C1 segment of cervical spinal cord (tissue), 14 donors: ENCODE results near the gene CUL5.

Experiments used
- DNase-seq, 14 donors: peaks; one replicate each; lab custom pipeline; 2025; lab: John Stamatoyannopoulos, UW

Gene CUL5

DNA sequence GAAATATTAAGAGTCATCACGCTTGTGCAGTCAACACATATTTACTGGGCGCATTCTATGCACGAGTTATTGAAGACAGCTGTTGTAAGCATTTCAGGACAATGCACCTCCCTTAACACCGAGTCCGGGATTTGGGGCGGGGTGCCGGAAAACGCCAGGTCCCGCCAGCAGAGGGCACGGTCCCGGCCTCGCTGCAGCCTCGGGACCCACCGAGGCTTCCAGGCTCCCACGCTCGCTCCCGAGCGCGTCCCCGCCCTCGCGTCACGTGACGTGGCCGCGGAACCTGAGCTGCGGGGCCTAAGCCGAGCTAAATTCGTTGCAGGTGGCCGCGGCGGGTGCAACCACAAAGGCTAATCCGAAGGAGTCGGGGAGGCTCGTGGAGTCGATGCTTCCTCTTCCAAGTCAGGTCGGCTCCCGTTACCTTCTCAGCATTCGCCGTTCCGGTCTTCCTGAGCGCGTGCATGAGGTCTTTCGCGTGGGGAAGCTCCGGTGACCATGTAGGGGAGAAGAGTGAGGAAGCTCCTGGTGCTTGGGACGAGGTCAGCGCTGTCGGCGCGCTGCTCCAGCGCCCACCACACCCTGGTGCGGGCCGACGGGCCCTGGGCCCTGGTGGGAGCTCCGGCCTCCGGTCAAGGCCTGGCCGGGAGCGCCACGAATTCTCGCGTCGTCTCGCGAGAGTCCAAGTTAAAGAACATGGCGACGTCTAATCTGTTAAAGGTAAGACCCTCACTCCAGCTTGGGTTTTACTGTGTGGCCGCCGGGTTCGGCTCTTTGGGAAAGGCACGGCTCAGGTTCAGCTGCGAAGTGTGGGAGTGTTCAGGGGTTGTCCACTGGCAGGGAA is at the start of gene CUL5:
CUL5 (plus strand) TSS at position 243 of the 841 bp plus-strand sequence; CDS start at position 694, 451 bp downstream.
- DNase-seq = peak; percentile 48 to 93 (median 84)

DNA sequence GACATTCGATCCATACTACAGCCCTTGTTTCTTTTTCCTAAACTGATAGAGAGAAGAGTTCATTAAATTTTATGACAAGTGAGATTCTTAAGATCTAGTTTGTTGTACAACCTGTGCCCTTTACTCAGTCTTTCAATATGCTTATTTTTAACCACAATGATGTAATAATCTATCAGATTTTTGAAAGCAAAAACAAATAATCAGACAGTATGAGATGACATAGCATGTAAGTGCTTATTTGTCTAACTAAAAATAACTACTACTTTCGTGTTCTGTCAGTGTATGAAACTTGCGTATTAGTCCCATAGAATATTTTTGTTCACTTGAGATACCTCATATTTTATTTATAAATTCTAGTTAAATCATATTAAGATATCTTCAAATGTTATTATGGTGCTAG is 47.2 kb upstream of the CUL5 start:
- no peak for DNase-seq

DNA sequence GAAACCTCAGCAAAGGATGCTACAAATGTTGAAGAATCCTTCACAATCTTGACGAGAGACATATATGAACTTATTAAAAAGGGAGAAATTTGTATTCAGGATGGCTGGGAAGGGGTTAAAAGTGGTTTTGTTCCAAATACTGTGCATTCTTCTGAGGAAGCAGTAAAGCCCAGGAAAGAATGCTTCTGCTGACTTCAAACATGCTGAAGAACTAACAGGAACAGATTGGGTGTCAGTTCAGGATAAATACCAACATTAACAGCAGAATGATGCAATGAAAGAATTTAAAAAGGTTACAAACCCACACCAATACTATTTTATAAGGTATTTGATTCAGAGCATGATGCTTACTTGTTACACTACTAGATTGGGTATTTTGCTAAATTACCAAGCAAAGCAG is 46.5 kb upstream of the CUL5 start:
- no peak for DNase-seq

DNA sequence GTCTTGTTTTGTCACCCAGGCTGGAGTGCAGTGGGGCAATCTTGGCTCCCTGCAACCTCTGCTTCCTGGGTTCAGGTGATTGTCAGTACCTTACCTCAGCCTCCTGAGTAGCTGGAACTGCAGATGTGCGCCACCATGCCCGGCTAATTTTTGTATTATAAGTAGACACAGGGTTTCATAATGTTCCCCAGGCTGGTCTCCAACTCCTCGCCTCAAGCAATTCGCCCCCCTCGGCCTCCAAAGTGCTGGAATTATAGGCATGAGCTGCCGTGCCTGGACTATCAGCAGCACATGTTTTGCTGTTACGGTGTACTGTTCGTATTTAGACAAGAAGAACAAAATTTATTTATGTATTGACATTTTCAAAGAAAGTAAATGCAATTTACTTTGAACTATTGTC is 45.6 kb upstream of the CUL5 start:
- DNase-seq = no peak

DNA sequence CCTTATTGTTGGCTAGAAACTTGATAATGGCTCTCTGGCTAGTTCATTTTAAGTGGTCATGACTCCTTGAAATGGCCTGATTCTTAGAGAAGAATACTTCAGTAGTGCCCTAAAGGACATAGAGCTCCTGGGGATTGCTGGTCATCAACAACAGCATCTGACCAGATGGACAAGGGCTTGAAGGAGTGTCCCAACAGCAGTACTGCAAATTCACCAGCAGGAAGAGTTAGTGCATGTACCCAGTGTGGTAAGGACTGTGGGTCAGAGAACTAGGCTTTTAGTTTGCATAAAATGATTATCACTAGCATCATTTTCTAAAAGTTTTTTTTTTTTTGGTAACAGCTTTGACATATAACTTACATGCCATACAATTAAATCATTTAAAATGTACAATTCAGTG is 39.5 kb upstream of the CUL5 start:
- no peak for DNase-seq

DNA sequence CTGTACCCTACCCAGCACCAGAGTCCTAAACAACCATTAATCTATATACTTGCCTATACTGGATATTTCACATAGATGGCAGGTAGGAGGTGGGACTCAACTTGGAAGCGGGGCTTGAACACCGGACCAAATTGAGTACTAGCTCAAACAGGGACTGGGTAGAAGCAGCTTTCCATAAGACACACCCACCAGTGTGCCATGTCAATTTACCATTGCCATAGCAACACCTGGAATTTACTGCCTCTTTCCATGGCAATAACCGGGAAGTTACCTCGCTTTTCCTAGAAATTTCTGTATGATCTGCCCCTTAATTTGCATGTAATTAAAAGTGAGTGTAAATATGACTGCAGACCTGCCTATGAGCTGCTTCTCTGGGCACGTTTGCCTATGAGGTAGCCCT is 38.6 kb upstream of the CUL5 start:
- no peak for DNase-seq

DNA sequence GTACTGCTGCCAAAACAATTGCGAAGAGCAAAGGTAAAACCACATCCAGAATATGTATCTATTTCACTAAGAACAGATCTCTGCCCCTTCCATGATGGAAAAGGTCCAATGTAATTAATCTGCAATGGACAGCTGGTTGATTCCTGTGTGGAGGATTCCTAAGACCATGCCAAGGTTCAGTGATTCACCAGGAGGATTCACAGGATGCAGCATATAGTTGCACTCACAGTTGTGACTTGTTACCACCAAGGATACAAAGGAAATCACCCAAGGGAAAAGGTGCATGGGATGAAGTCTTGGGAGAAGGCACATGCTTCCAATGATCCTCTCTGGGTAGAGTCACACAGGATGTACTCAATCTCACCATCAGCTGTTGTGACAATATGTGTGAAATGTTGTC is 35.1 kb upstream of the CUL5 start:
- no peak for DNase-seq

DNA sequence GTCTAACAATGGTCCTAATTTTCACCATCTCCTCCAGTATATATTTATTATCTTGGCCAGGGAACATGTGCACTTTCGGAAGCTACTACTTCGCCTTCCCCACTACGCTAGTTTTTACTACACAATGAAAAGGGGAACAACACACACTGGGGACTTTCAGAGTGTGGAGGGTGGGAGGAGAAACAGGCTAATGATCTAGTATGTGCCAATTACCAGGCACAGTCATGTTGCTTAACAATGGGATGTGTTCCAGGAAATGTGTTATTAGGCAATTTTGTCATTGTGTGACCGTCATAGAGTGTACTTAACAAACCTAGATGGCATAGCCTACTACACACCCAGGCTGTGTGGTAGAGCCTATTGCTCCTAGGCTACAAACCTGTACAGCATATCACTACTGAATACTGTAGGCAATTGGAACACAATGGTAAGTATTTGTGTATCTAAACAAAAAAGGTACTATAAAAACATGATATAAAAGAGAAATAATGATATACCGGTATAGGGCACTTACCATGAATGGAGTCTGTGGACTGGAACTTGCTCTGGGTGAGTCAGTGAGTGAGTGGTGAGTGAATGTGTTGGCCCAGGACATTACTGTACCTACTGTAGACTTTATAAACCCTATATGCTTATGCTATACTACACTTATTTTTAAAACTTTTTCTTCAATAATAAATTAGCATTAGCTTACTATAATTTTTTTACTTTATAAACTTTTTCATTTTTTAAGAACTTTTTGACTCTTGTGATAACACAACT is 20.1 kb upstream of the CUL5 start:
- no peak for DNase-seq

DNA sequence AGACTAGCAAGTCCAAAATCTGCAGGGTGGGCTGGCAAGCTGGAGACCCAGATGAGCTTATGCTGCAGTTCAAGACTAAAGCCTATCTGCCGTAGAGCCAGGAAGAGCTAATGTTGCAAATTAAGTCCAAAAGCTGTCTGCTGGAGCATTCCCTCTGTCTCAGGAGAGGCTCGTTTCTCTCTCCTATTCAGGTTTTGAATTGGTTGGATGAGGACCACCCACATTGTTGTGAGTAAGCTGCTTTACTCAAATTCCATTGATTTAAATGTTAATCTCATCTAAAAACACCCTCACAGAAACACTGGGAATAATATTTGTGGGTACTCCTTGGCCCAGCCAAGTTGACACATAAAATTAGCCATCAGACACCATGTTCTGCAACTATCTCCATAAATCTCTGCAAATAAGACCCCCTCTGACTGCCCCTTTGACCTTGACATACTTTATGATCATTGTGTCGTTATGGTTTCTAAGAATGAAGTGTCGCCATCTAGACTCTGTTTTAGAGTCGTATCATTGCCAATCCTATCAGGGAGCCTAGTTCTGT is 16.8 kb upstream of the CUL5 start:
- no peak for DNase-seq

DNA sequence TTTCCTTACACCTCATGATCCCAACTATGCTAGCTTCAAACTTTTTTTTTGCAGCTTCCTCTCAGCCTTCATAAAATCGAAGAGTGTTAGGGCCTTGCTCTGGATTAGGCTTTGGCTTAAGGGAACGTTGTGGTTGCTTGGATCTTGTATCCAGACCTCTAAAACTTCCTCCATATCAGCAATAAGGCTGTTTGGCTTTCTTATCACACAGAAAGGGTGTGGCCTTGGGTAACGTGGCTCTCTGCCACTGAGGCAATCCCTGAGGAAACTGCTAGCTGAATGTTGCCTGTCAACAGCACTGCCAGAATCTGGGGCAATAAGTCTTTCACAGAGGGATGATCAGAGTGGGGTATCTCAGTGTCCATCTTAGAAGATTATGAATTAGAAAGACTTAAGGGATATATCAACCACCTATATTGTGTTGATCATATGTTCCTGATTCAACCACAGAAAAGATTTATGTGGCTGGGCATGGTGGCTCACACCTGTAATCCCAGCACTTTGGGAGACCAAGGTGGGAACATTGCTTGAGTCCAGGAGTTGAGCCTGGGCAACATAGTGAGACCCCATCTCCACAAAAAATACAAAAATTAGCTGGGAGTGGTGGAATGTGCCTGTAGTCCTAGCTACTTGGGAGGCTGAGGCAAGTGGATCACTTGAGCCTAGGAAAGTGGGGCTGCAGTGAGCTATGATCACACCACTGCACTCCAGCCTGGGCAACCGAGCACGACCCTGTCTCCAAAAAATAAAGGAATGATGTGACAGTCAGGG is 12.5 kb upstream of the CUL5 start:
- DNase-seq = no peak

DNA sequence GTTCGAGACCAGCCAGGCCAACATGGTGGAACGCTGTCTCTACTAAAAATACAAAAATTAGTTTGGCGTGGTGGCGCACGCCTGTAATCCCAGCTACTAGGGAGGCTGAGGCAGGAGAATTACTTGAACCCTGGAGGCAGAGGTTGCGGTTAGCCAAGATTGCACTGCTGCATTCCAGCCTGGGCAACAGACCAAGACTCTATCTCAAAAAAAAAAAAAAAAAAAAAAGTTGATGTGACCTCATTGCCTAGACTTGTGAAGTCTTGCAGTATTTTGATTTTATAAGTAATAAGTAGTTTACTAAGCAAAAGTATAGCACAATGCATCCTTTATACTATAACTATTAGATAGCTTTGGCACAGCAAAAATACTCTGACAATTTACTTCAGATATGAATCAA is 9.9 kb upstream of the CUL5 start:
- no peak for DNase-seq

DNA sequence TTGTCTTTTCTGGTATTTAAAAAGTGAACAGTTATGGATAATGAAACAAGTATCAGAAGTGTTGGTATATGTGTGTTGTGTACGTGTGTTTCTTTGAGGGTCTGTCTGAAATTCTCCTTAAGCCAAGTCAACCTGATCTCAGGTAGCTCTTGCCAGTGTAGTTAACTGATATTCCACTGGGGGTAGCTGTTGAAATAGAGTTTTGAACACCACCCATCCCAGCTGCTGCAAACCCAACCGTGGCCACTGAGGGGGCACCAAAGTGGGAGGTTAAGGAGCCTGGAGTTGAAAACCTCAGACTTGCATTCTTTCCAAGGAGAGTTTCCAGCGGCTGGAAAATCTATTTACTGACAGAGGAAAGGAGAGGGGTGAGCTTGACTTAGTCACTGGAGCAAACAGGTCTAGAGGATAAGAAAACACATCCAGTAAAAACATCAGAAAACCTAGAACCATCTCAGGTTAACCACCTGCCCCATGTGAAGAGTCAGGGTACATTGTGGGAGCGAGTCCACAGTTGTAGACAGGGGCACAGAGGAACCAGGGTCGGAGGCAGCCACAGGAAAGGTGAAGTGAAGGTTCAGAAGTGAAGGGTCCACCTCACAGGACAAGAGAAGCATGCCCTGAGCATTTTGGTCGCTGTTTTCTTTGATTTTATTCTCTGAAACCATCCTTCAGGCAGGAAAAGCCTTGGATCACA is 8.8 kb upstream of the CUL5 start:
- no peak for DNase-seq

DNA sequence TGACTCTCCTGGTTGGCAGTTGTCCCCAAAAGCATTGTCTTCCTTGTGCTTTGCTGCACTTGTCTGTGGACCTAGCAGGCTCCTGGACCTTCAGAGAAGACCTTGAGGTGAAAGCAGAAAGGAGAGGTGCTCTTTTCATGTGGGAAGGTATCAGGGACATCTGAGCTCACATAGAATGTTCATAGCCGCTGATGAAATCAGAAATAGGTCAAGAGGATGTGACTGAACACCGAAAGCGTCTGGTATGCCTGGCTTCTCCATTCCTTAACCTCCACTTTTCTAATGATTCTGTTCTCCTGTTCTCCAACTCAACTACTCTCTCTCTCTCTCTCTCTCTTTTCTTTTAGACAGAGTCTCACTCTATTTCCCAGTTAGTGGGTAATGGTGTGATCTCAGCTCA is 6.2 kb upstream of the CUL5 start:
- DNase-seq = no peak

DNA sequence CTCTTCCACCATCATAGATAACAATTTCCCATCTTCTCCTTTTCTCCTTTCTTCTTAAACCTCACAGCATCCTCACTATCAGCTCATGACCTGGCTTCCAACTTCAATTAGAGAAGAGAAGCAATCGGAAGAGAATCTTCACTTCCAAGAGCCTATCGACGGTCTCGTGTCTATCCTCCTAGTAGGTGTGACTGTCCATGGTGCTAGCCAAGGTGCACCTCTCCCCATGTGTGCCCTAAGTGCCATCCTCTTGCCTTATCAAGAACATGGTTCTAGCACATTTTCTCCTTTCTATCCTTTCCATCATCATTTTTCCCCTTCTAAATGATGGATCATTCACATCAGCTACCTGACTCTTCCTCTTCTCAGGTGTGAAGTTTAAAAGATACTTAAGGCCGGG is 5.1 kb upstream of the CUL5 start:
- DNase-seq = no peak

DNA sequence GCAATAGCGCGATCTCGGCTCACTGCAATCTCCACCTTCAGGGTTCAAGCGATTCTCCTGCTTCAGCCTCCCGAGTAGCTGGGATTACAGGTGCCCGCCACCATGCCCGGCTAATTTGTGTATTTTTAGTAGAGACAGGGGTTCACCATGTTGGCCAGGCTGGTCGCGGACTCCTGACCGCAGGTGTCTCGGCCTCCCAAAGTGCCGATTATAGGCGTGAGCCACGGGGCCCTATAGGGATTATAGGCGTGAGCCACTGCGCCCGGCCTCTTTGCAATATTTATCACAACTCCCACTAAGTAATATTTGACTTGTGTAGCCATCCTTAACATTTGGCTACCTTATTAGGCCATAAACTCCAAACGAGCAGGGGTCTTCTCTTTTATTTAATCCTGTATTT is 879 bp upstream of the CUL5 start:
- no peak for DNase-seq

DNA sequence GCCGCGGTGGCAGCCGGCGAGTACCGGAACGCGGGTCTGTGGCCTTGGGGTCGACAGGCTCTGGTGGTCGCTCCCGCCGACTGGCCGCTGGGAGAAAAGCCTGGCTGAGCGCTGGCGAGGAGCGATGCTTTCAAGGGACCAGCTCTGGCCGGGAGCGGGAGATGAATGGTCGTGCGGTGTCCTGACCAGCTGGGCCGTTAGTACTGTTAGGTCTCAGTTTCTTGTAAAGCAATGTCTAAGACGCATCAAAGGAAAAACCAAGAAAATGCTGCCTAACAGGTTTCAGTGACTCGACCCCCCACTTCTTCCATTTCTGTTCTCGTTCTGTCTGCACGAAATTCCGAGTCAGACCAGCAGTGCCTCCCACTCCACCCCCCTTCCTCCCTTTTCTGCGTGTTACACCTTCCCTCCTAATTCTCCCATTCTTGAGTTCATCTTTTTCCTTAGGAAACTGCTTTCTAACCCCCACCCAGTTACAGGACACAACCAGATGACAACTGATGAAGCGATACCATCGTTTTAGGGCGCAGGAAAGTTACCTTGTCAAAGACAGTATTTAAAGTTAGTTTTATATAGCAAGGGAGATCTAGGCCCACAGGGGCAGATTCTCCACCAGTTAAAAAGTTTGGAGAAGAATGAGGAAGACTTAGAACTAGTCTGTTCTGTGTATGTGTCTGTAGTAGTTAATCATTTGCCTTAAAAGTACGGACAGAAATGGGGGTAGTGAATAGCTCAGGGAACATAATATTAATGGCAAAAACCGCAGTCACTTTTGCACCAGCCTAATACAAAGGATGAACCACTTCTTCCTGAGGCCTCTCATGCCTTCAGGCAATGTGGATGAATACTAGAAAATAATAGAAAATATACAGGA is 1.0 kb downstream of the CUL5 start:
- peak in 2 of 14 donors; percentile 24 to 63 for DNase-seq

DNA sequence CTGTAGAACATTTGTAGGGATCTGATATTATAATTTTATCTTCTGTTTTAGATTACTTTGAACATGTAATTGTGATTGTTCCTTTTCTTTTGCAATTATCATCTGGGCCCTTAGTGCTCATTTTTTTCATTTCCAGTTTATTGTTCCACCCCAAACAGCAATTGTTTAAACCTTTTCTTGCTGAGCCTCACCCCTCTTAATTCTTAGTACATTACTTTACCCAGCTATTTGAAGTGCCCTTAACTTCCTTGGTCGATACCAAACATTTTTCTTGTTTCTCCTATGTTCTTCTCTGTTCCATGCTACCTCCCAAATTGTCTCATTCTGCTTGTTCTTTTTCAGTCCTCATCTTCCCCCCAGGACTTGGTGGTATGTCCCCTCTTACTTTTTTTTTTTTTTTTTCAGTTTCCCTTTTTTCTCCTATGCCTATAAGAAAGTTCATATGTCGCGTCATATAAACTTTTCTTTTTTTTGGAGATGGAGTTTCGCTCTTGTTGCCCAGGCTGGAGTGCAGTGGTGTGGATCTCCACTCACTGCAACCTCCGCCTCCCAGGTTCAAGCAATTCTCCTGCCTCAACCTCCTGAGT is 3.5 kb downstream of the CUL5 start:
- no peak for DNase-seq

DNA sequence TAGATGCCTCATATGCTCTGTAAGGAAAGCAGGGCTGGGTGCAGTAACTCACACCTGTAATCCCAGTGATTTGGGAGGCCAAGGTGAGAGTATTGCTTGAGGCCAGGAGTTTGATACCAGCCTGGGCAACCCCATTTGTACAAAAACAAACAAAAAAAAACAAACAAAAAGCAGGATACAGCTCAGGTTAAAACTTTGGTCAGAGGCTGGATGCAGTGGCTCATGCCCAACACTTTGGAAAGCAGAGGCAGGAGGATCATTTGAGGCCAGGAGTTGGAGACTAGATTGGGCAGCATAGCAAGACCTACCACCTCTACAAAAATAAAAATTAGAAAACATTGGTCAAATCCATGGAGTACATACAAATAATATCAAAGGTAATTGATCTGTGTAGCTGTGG is 7.9 kb downstream of the CUL5 start:
- no peak for DNase-seq

DNA sequence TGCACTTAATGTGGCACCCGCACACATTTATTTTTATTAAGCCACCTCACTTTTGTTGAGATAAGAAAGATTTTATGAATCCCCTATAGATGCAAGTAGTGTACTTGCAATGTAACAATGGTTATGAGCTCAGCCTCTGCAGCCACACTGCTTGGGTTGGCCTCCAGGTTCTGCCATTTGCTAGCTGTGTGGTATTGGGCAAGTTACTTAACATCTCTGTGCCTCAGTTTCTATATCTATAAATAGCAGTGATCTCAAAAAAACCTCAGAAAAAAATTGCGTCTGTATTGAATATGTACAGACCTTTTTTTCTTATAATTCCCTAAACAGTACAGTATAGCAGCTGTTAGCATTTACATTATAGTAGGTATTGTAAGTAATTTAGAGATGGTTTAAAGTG is 10.0 kb downstream of the CUL5 start:
- no peak for DNase-seq
